Left cardiac atrium (tissue), 4 donors: ENCODE results near the gene AMOT. TPM values are rescaled to one million over a fixed set of nuclear protein-coding genes. Genes with fewer than 3 reads are reported as not detected.

ENCODE experiments used
- ATAC-seq, 2 donors: fragments of 200-7000 bp; cut with Tn5 transposase; one replicate each; pipeline ENCODE4 v1.9.1; 2020; ENCODE audit warnings: mild to moderate bottlenecking in 2 of 2, moderate library complexity in 2 of 2
- DNase-seq: peaks from one replicate; pipeline ENCODE4 v3.0.0-alpha.2; 2020
- intact Hi-C, 2 donors: fragments of 100-400 bp; cut with DNase I; formaldehyde crosslinking; loops; one replicate each; pipeline versions ENCODE4 v1.14.1 to v1.15.1; 2022 to 2023
- total RNA-seq, 2 donors: library from RNA; stranded (reverse); fragmentation: NEBNext Ultra II Directional; extraction: Animal tissue kit (Norgen Biotek cat#: 25700); gene quantifications; one replicate each; pipeline ENCODE4 v1.2.1, GENCODE V29; 2021
- donor health status: DM: no; HTN: yes; CAD: no.
- donor health status: DM: no; HTN: yes; CAD: no; lungs with severe emphysema.
- donor health status: DM: yes; HTN: yes; CAD: no.
- donor health status: Dilated cardiomyopathy.

The AMOT gene
- total RNA-seq, 2 donors from 2014 or later: 6.9 to 18.9 TPM

GRCh38 chrX:112841114-112841819, 636 bp upstream of the AMOT start:
- DNase-seq: peak; percentile 87
- intact Hi-C loops: no loop called here
- peak; percentile 98 to 99 for ATAC-seq

GRCh38 chrX:112839856-112840255, 775 bp downstream of the AMOT start:
- intact Hi-C loops: no loop called here
- no peak for ATAC-seq
- DNase-seq: no peak

- intact Hi-C loops: no loop called here
- DNase-seq (no peak), ATAC-seq (no peak)
Observed at GRCh38 chrX:112837531-112837930, 3.1 kb downstream of the AMOT start.

GRCh38 chrX:112835019-112835418, 5.6 kb downstream of the AMOT start:
- DNase-seq (no peak), ATAC-seq (no peak)
- intact Hi-C loops: no loop called here

- intact Hi-C loops: no loop called here
- ATAC-seq (no peak), DNase-seq (no peak)
Observed at GRCh38 chrX:112834031-112834845, 6.4 kb downstream of the AMOT start.

GRCh38 chrX:112832481-112833095, 8.0 kb downstream of the AMOT start:
- intact Hi-C loops: no loop called here
- DNase-seq (no peak), ATAC-seq (peak in 1 of 2 donors; percentile 15)

GRCh38 chrX:112830540-112830939, 10.1 kb downstream of the AMOT start:
- no peak for DNase-seq
- intact Hi-C loops: no loop called here
- ATAC-seq: no peak

GRCh38 chrX:112827292-112827903, 13.2 kb downstream of the AMOT start:
- intact Hi-C loops: no loop called here
- DNase-seq (no peak), ATAC-seq (no peak)

- ATAC-seq (no peak), DNase-seq (no peak)
- intact Hi-C loops: no loop called here
Observed at GRCh38 chrX:112826023-112826422, 14.6 kb downstream of the AMOT start.

GRCh38 chrX:112822892-112823291, 17.7 kb downstream of the AMOT start:
- intact Hi-C loops: no loop called here
- ATAC-seq (no peak), DNase-seq (no peak)

- ATAC-seq (no peak), DNase-seq (no peak)
- intact Hi-C loops: no loop called here
Observed at GRCh38 chrX:112820364-112821268, 20.0 kb downstream of the AMOT start.

GRCh38 chrX:112819813-112820212, 20.8 kb downstream of the AMOT start:
- ATAC-seq: no peak
- DNase-seq: no peak
- intact Hi-C loops: no loop called here

- DNase-seq: no peak
- ATAC-seq: peak; percentile 70 to 76
- intact Hi-C loops: no loop called here
Observed at GRCh38 chrX:112819008-112819640, 21.5 kb downstream of the AMOT start.

GRCh38 chrX:112818114-112819007, 22.3 kb downstream of the AMOT start:
- DNase-seq (no peak), ATAC-seq (peak; percentile 41 to 64)
- intact Hi-C loops: no loop called here

- intact Hi-C loops: no loop called here
- no peak for ATAC-seq
- no peak for DNase-seq
Observed at GRCh38 chrX:112816908-112817307, 23.7 kb downstream of the AMOT start.

- intact Hi-C loops: no loop called here
Observed at GRCh38 chrX:112814496-112814895, 26.1 kb downstream of the AMOT start.

GRCh38 chrX:112812741-112813140, 27.9 kb downstream of the AMOT start:
- ATAC-seq (peak in 1 of 2 donors; percentile 34), DNase-seq (no peak)
- intact Hi-C loops: no loop called here

More at GRCh38 chrX:112814496-112814895, 26.1 kb downstream of the AMOT start:
- DNase-seq (no peak), ATAC-seq (no peak)
